ENCODE data around the gene MET.

The MET gene

DNA sequence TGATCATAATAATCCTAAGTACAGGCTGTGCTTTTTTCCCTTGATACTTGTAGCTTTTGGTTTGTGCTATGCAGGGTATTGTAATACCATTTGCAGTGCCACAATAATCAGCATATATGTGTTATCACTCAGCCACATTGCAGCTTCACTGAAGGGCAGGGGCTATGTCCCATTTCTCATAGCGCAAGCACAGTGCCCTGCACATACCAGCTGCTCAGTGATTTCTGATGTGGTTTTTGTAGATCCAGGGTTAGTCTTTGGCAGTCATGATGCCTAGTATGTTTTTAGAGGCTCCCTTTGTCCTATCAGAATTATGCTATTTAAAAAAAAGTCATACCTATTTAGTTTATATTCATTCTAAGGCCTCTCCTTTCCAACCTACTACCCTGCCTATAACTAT is 25.8 kb downstream of the MET start:
- H3K4me3 Mint-ChIP-seq: no peak overlapping the region

GRCh38 chr7:116698396-116698795 is 26.4 kb downstream of the MET start:
- no peaks in the 10 kb centered on the region for H3K27me3 Mint-ChIP-seq (ENCODE audit: low read depth)
- no peak overlapping the region for H3K4me3 Mint-ChIP-seq
- no peaks in the 10 kb centered on the region for H3K9me3 Mint-ChIP-seq
- no peak overlapping the region for H3K27ac Mint-ChIP-seq
- H3K36me3 Mint-ChIP-seq (ENCODE audit: low read depth): no peaks in the 10 kb centered on the region
- no peaks in the 10 kb centered on the region for H3K4me1 Mint-ChIP-seq (ENCODE audit: low read depth)
- no peak for DNase-seq (ENCODE audit: low spot score)

More for the DNA sequence above, 25.8 kb downstream of the MET start:
- no peak for DNase-seq (ENCODE audit: low spot score)
- H3K27me3 Mint-ChIP-seq (ENCODE audit: low read depth): no peaks in the 10 kb centered on the region
- H3K36me3 Mint-ChIP-seq (ENCODE audit: low read depth): no peaks in the 10 kb centered on the region
- H3K9me3 Mint-ChIP-seq: no peaks in the 10 kb centered on the region
- H3K27ac Mint-ChIP-seq: no peak overlapping the region
- H3K4me1 Mint-ChIP-seq (ENCODE audit: low read depth): no peaks in the 10 kb centered on the region

DNA sequence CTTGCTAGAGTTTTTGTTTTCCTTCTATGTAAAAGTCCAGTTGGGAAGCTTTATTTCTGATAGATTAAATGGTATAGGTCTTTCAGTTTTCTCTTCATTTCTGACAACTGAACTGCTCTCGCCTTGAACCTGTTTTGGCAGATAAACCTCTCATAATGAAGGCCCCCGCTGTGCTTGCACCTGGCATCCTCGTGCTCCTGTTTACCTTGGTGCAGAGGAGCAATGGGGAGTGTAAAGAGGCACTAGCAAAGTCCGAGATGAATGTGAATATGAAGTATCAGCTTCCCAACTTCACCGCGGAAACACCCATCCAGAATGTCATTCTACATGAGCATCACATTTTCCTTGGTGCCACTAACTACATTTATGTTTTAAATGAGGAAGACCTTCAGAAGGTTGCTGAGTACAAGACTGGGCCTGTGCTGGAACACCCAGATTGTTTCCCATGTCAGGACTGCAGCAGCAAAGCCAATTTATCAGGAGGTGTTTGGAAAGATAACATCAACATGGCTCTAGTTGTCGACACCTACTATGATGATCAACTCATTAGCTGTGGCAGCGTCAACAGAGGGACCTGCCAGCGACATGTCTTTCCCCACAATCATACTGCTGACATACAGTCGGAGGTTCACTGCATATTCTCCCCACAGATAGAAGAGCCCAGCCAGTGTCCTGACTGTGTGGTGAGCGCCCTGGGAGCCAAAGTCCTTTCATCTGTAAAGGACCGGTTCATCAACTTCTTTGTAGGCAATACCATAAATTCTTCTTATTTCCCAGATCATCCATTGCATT is 27.1 kb downstream of the MET start:
- Mint-ChIP-seq H3K4me3 (no peak overlapping the region), H3K27me3 (ENCODE audit: low read depth) (no peaks in the 10 kb centered on the region), H3K4me1 (ENCODE audit: low read depth) (no peaks in the 10 kb centered on the region), H3K27ac (no peak overlapping the region), H3K9me3 (no peaks in the 10 kb centered on the region), H3K36me3 (ENCODE audit: low read depth) (no peaks in the 10 kb centered on the region)
- DNase-seq (ENCODE audit: low spot score): no peak

- H3K27ac Mint-ChIP-seq: no peak overlapping the region
- DNase-seq (ENCODE audit: low spot score): no peak
- H3K4me3 Mint-ChIP-seq: no peak overlapping the region
- no peaks in the 10 kb centered on the region for H3K36me3 Mint-ChIP-seq (ENCODE audit: low read depth)
- H3K4me1 Mint-ChIP-seq (ENCODE audit: low read depth): no peaks in the 10 kb centered on the region
- no peaks in the 10 kb centered on the region for H3K9me3 Mint-ChIP-seq
- H3K27me3 Mint-ChIP-seq (ENCODE audit: low read depth): no peaks in the 10 kb centered on the region
Measured at GRCh38 chr7:116699722-116700120, 27.7 kb downstream of the MET start.

- Mint-ChIP-seq H3K27ac (no peak overlapping the region), H3K9me3 (no peaks in the 10 kb centered on the region), H3K36me3 (ENCODE audit: low read depth) (no peaks in the 10 kb centered on the region), H3K4me1 (ENCODE audit: low read depth) (no peaks in the 10 kb centered on the region), H3K27me3 (ENCODE audit: low read depth) (no peaks in the 10 kb centered on the region), H3K4me3 (no peak overlapping the region)
- no peak for DNase-seq (ENCODE audit: low spot score)
Measured at GRCh38 chr7:116702046-116702785, 30.2 kb downstream of the MET start.

- no peak for DNase-seq (ENCODE audit: low spot score)
- no peaks in the 10 kb centered on the region for H3K36me3 Mint-ChIP-seq (ENCODE audit: low read depth)
- H3K27ac Mint-ChIP-seq: no peak overlapping the region
- H3K9me3 Mint-ChIP-seq: no peaks in the 10 kb centered on the region
- H3K4me1 Mint-ChIP-seq (ENCODE audit: low read depth): no peaks in the 10 kb centered on the region
- H3K4me3 Mint-ChIP-seq: no peak overlapping the region
- H3K27me3 Mint-ChIP-seq (ENCODE audit: low read depth): no peaks in the 10 kb centered on the region
Measured at GRCh38 chr7:116704650-116705228, 32.7 kb downstream of the MET start.

- Mint-ChIP-seq H3K4me1 (ENCODE audit: low read depth) (no peaks in the 10 kb centered on the region), H3K4me3 (no peak overlapping the region), H3K27ac (no peak overlapping the region), H3K27me3 (ENCODE audit: low read depth) (no peaks in the 10 kb centered on the region), H3K9me3 (no peaks in the 10 kb centered on the region), H3K36me3 (ENCODE audit: low read depth) (no peaks in the 10 kb centered on the region)
- no peak for DNase-seq (ENCODE audit: low spot score)
Measured at GRCh38 chr7:116705419-116705818, 33.4 kb downstream of the MET start.

- H3K27ac Mint-ChIP-seq: no peak overlapping the region
- H3K9me3 Mint-ChIP-seq: no peaks in the 10 kb centered on the region
- no peaks in the 10 kb centered on the region for H3K36me3 Mint-ChIP-seq (ENCODE audit: low read depth)
- DNase-seq (ENCODE audit: low spot score): no peak
- no peaks in the 10 kb centered on the region for H3K27me3 Mint-ChIP-seq (ENCODE audit: low read depth)
- H3K4me3 Mint-ChIP-seq: no peak overlapping the region
- H3K4me1 Mint-ChIP-seq (ENCODE audit: low read depth): no peaks in the 10 kb centered on the region
Measured at GRCh38 chr7:116706668-116707126, 34.7 kb downstream of the MET start.

GRCh38 chr7:116707289-116707688 is 35.3 kb downstream of the MET start:
- Mint-ChIP-seq H3K27me3 (ENCODE audit: low read depth) (no peaks in the 10 kb centered on the region), H3K9me3 (no peaks in the 10 kb centered on the region)

DNA sequence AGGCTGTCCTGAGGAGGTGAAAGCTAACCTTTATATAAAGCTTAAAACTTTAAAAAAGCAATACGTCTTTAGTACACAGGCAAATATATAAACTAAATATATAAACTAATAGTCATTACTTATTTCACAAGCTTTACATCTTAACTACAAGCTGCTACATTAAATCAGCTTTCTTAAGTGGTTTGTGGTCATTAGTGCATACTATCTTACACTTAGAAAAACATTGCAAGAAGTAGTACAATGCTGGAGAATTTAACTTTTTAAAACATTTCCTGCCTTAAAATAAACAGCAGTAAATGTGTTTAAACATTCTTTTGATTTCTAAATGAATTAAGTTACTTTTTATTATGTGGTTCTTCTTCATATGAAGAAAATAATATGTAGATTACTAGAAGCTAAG is 36.3 kb downstream of the MET start:
- Mint-ChIP-seq H3K36me3 (ENCODE audit: low read depth) (no peaks in the 10 kb centered on the region), H3K4me1 (ENCODE audit: low read depth) (no peaks in the 10 kb centered on the region), H3K4me3 (no peak overlapping the region), H3K27me3 (ENCODE audit: low read depth) (no peaks in the 10 kb centered on the region), H3K9me3 (no peaks in the 10 kb centered on the region), H3K27ac (no peak overlapping the region)
- DNase-seq (ENCODE audit: low spot score): no peak

More at GRCh38 chr7:116707289-116707688, 35.3 kb downstream of the MET start:
- Mint-ChIP-seq H3K4me3 (no peak overlapping the region), H3K36me3 (ENCODE audit: low read depth) (no peaks in the 10 kb centered on the region), H3K4me1 (ENCODE audit: low read depth) (no peaks in the 10 kb centered on the region), H3K27ac (no peak overlapping the region)
- no peak for DNase-seq (ENCODE audit: low spot score)

DNA sequence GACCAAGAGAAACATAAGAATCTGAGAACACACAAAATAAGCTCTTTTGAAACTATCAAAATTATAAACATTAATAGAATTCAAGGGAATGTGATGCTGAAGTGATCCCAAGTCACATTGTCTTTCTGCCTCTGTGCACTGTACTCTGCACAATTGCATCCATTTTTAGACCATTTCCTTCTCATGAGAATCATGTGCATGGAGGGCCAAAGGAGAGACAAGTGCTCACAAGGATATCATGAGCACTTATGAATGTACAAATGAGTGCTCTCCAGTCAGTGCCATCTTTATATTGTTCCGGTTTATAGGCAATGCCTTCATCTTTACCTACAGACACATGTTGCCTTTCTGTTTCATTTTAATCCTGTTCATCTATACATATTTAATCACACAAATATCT is 36.9 kb downstream of the MET start:
- H3K4me1 Mint-ChIP-seq (ENCODE audit: low read depth): no peaks in the 10 kb centered on the region
- H3K27me3 Mint-ChIP-seq (ENCODE audit: low read depth): no peaks in the 10 kb centered on the region
- H3K36me3 Mint-ChIP-seq (ENCODE audit: low read depth): no peaks in the 10 kb centered on the region
- DNase-seq (ENCODE audit: low spot score): no peak
- no peaks in the 10 kb centered on the region for H3K9me3 Mint-ChIP-seq
- H3K27ac Mint-ChIP-seq: no peak overlapping the region
- no peak overlapping the region for H3K4me3 Mint-ChIP-seq

- H3K27me3 Mint-ChIP-seq (ENCODE audit: low read depth): no peaks in the 10 kb centered on the region
- H3K27ac Mint-ChIP-seq: no peak overlapping the region
- no peaks in the 10 kb centered on the region for H3K36me3 Mint-ChIP-seq (ENCODE audit: low read depth)
- H3K4me1 Mint-ChIP-seq (ENCODE audit: low read depth): no peaks in the 10 kb centered on the region
- no peaks in the 10 kb centered on the region for H3K9me3 Mint-ChIP-seq
- no peak for DNase-seq (ENCODE audit: low spot score)
- no peak overlapping the region for H3K4me3 Mint-ChIP-seq
Measured at GRCh38 chr7:116709336-116709735, 37.3 kb downstream of the MET start.

GRCh38 chr7:116710764-116711452 is 38.9 kb downstream of the MET start:
- H3K36me3 Mint-ChIP-seq (ENCODE audit: low read depth): no peaks in the 10 kb centered on the region
- no peaks in the 10 kb centered on the region for H3K4me1 Mint-ChIP-seq (ENCODE audit: low read depth)
- no peaks in the 10 kb centered on the region for H3K27me3 Mint-ChIP-seq (ENCODE audit: low read depth)
- H3K27ac Mint-ChIP-seq: no peak overlapping the region
- no peak for DNase-seq (ENCODE audit: low spot score)
- H3K4me3 Mint-ChIP-seq: no peak overlapping the region
- H3K9me3 Mint-ChIP-seq: no peaks in the 10 kb centered on the region

DNA sequence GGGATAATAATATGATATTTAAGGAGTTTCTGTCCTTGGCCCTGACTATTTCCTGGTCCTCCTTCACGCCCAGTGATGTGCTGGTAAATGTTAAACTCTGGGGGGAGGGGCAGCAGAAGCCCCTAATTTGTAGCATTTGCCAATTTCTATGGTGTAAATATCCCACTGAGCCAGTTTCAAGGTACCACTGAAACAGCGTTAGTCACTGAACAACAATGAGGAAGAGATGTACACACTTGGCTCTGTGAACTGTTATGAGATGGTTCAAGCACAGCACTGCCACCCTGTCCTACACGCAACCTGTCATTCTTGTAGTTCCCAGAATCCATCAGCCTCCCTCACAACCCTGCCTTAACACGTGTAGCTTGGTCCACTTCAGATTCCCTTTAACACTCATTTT is 39.8 kb downstream of the MET start:
- no peak for DNase-seq (ENCODE audit: low spot score)
- H3K36me3 Mint-ChIP-seq (ENCODE audit: low read depth): no peaks in the 10 kb centered on the region
- no peaks in the 10 kb centered on the region for H3K27me3 Mint-ChIP-seq (ENCODE audit: low read depth)
- H3K4me3 Mint-ChIP-seq: no peak overlapping the region
- no peaks in the 10 kb centered on the region for H3K4me1 Mint-ChIP-seq (ENCODE audit: low read depth)
- no peaks in the 10 kb centered on the region for H3K9me3 Mint-ChIP-seq
- no peak overlapping the region for H3K27ac Mint-ChIP-seq

All from T-helper 2 cell treated with Interferon-gamma antibody and Interleukin-4, amounts not matched to agents 5 μg/mL and 100 μg/mL, for 36 hours (primary cell).